ENCODE measurements around the gene PRSS58. TPM values are rescaled to one million over a fixed set of nuclear protein-coding genes. Genes with fewer than 3 reads are reported as not detected.

The PRSS58 gene
- total RNA-seq, 2 experiments from 2014 or later = not detected

- DNase-seq (no peak), ATAC-seq (no peak)
- H3K4me1 Mint-ChIP-seq (ENCODE audit: low read depth) = no peaks in the 10 kb centered on the region
- no peaks in the 10 kb centered on the region for H3K36me3 Mint-ChIP-seq (ENCODE audit: low read depth)
- H3K27me3 Mint-ChIP-seq (ENCODE audit: low read depth) = peaks cover 31% of the 10 kb centered on the region
- ChIA-PET CTCF (no interaction called here), POLR2A (no interaction called here)
- peaks cover 13% of the 10 kb centered on the region for H3K9me3 Mint-ChIP-seq (ENCODE audit: insufficient read depth)
- H3K27ac Mint-ChIP-seq = no peak overlapping the region
- H3K4me3 Mint-ChIP-seq = no peak overlapping the region
Observed at GRCh38 chr7:142275028-142275427, 17.2 kb upstream of the PRSS58 start.

GRCh38 chr7:142272841-142273240, 15.0 kb upstream of the PRSS58 start:
- Mint-ChIP-seq H3K36me3 (ENCODE audit: low read depth) (no peaks in the 10 kb centered on the region), H3K27me3 (ENCODE audit: low read depth) (peaks cover 28% of the 10 kb centered on the region), H3K27ac (no peak overlapping the region), H3K9me3 (ENCODE audit: insufficient read depth) (peaks cover 13% of the 10 kb centered on the region), H3K4me3 (no peak overlapping the region), H3K4me1 (ENCODE audit: low read depth) (no peaks in the 10 kb centered on the region)
- ATAC-seq = no peak
- CTCF ChIA-PET = interaction anchor here (1.0 kb wide), 1 partner anchor 297 kb away, joined by 4 read pairs; no protein-coding TSS in a partner anchor
- POLR2A ChIA-PET = no interaction called here
- DNase-seq = no peak

- POLR2A ChIA-PET = no interaction called here
- Mint-ChIP-seq H3K9me3 (ENCODE audit: insufficient read depth) (no peaks in the 10 kb centered on the region), H3K4me3 (no peak overlapping the region), H3K4me1 (ENCODE audit: low read depth) (no peaks in the 10 kb centered on the region), H3K36me3 (ENCODE audit: low read depth) (no peaks in the 10 kb centered on the region), H3K27ac (no peak overlapping the region), H3K27me3 (ENCODE audit: low read depth) (peaks cover 10% of the 10 kb centered on the region)
- no peak for ATAC-seq
- CTCF ChIA-PET = no interaction called here
- no peak for DNase-seq
Observed at GRCh38 chr7:142263598-142264380, 5.9 kb upstream of the PRSS58 start.

GRCh38 chr7:142250705-142251104, 7.2 kb downstream of the PRSS58 start:
- no peaks in the 10 kb centered on the region for H3K9me3 Mint-ChIP-seq (ENCODE audit: insufficient read depth)
- H3K4me3 Mint-ChIP-seq = no peak overlapping the region
- H3K27ac Mint-ChIP-seq = no peak overlapping the region
- ATAC-seq (no peak), DNase-seq (no peak)
- no peaks in the 10 kb centered on the region for H3K36me3 Mint-ChIP-seq (ENCODE audit: low read depth)
- ChIA-PET CTCF (interaction anchor here (0.7 kb wide), 1 partner anchor 1506 kb away, joined by 3 read pairs; no protein-coding TSS in a partner anchor), POLR2A (interaction anchor here (0.7 kb wide), 1 partner anchor 1372 kb away, joined by 4 read pairs; no protein-coding TSS in a partner anchor)
- H3K4me1 Mint-ChIP-seq (ENCODE audit: low read depth) = no peaks in the 10 kb centered on the region
- no peaks in the 10 kb centered on the region for H3K27me3 Mint-ChIP-seq (ENCODE audit: low read depth)

- ChIA-PET POLR2A (no interaction called here), CTCF (no interaction called here)
- no peaks in the 10 kb centered on the region for H3K27me3 Mint-ChIP-seq (ENCODE audit: low read depth)
Observed at GRCh38 chr7:142249918-142250317, 7.9 kb downstream of the PRSS58 start.

GRCh38 chr7:142248166-142249160, 9.4 kb downstream of the PRSS58 start:
- H3K27me3 Mint-ChIP-seq (ENCODE audit: low read depth) = no peaks in the 10 kb centered on the region
- no peak for DNase-seq
- no peaks in the 10 kb centered on the region for H3K9me3 Mint-ChIP-seq (ENCODE audit: insufficient read depth)
- no peak overlapping the region for H3K4me3 Mint-ChIP-seq
- H3K4me1 Mint-ChIP-seq (ENCODE audit: low read depth) = no peaks in the 10 kb centered on the region
- no peak for ATAC-seq
- POLR2A ChIA-PET = no interaction called here
- H3K36me3 Mint-ChIP-seq (ENCODE audit: low read depth) = no peaks in the 10 kb centered on the region
- no peak overlapping the region for H3K27ac Mint-ChIP-seq
- CTCF ChIA-PET = no interaction called here

More at GRCh38 chr7:142249918-142250317, 7.9 kb downstream of the PRSS58 start:
- Mint-ChIP-seq H3K9me3 (ENCODE audit: insufficient read depth) (no peaks in the 10 kb centered on the region), H3K4me3 (no peak overlapping the region), H3K4me1 (ENCODE audit: low read depth) (no peaks in the 10 kb centered on the region), H3K36me3 (ENCODE audit: low read depth) (no peaks in the 10 kb centered on the region), H3K27ac (no peak overlapping the region)
- no peak for ATAC-seq
- DNase-seq = no peak

- DNase-seq (no peak), ATAC-seq (no peak)
- Mint-ChIP-seq H3K9me3 (ENCODE audit: insufficient read depth) (no peaks in the 10 kb centered on the region), H3K27me3 (ENCODE audit: low read depth) (peaks cover 2% of the 10 kb centered on the region), H3K36me3 (ENCODE audit: low read depth) (no peaks in the 10 kb centered on the region), H3K27ac (no peak overlapping the region), H3K4me3 (no peak overlapping the region), H3K4me1 (ENCODE audit: low read depth) (no peaks in the 10 kb centered on the region)
- ChIA-PET POLR2A (no interaction called here), CTCF (no interaction called here)
Observed at GRCh38 chr7:142243823-142244222, 14.0 kb downstream of the PRSS58 start.

GRCh38 chr7:142240546-142240945, 17.3 kb downstream of the PRSS58 start:
- DNase-seq (no peak), ATAC-seq (no peak)
- H3K9me3 Mint-ChIP-seq (ENCODE audit: insufficient read depth) = no peaks in the 10 kb centered on the region
- CTCF ChIA-PET = no interaction called here
- no peak overlapping the region for H3K27ac Mint-ChIP-seq
- no peaks in the 10 kb centered on the region for H3K36me3 Mint-ChIP-seq (ENCODE audit: low read depth)
- H3K4me1 Mint-ChIP-seq (ENCODE audit: low read depth) = no peaks in the 10 kb centered on the region
- H3K27me3 Mint-ChIP-seq (ENCODE audit: low read depth) = peaks cover 8% of the 10 kb centered on the region
- POLR2A ChIA-PET = no interaction called here
- H3K4me3 Mint-ChIP-seq = no peak overlapping the region

GRCh38 chr7:142231716-142232115, 26.1 kb downstream of the PRSS58 start:
- POLR2A ChIA-PET = no interaction called here
- H3K36me3 Mint-ChIP-seq (ENCODE audit: low read depth) = no peaks in the 10 kb centered on the region
- no peak overlapping the region for H3K27ac Mint-ChIP-seq
- CTCF ChIA-PET = no interaction called here
- H3K27me3 Mint-ChIP-seq (ENCODE audit: low read depth) = peaks cover 12% of the 10 kb centered on the region
- H3K9me3 Mint-ChIP-seq (ENCODE audit: insufficient read depth) = no peaks in the 10 kb centered on the region
- ATAC-seq = no peak
- H3K4me3 Mint-ChIP-seq = no peak overlapping the region
- H3K4me1 Mint-ChIP-seq (ENCODE audit: low read depth) = no peaks in the 10 kb centered on the region
- no peak for DNase-seq

GRCh38 chr7:142228537-142229104, 29.2 kb downstream of the PRSS58 start:
- no peaks in the 10 kb centered on the region for H3K4me1 Mint-ChIP-seq (ENCODE audit: low read depth)
- no peaks in the 10 kb centered on the region for H3K36me3 Mint-ChIP-seq (ENCODE audit: low read depth)
- DNase-seq = no peak
- H3K9me3 Mint-ChIP-seq (ENCODE audit: insufficient read depth) = no peaks in the 10 kb centered on the region
- ChIA-PET CTCF (no interaction called here), POLR2A (no interaction called here)
- no peak for ATAC-seq
- H3K4me3 Mint-ChIP-seq = no peak overlapping the region
- H3K27ac Mint-ChIP-seq = no peak overlapping the region
- peaks cover 5% of the 10 kb centered on the region for H3K27me3 Mint-ChIP-seq (ENCODE audit: low read depth)

All from activated CD8-positive, alpha-beta T cell treated with anti-CD3 and anti-CD28 coated beads, Interleukin-2, amount 10 ng/mL, durations not matched to agents 7 days and 5 days (primary cell).